GM23338 (cell line): ENCODE data around the gene IMMP2L. TPM values are rescaled to one million over a fixed set of nuclear protein-coding genes. Genes with fewer than 3 reads are reported as not detected.

Experiments used
- ATAC-seq: fragments of 200-7000 bp; cut with Tn5 transposase; 3 replicates; pipeline ENCODE4 v1.9.1; 2020
- DNase-seq: peaks from one replicate; pipeline ENCODE4 v3.0.0-alpha.2; 2015; ENCODE audit warnings: low spot score
- H2AFZ ChIP-seq: fragments of 200-600 bp; sonication (generic); 2 replicates; pipeline ENCODE4 v1.8.0; 2016; ENCODE audit warnings: antibody characterized with exemption, mild to moderate bottlenecking, moderate library complexity
- H3F3A ChIP-seq: fragments of 200-600 bp; sonication (generic); replicated peaks from 2 replicates; pipeline ENCODE4 v1.8.0; 2017; ENCODE audit warnings: antibody characterized with exemption, mixed run types, low read depth
- H3K27ac ChIP-seq: fragments of 200-600 bp; sonication (generic); 2 replicates; pipeline ENCODE4 v1.6.1; 2016; ENCODE audit warnings: low read depth
- H3K27me3 ChIP-seq: fragments of 200-600 bp; sonication (generic); 2 replicates; pipeline ENCODE4 v1.8.0; 2016; ENCODE audit warnings: mild to moderate bottlenecking, mixed run types, moderate library complexity; ENCODE audit not compliant: insufficient read depth
- H3K36me3 ChIP-seq: fragments of 200-600 bp; sonication (generic); 2 replicates; pipeline ENCODE4 v1.8.0; 2016; ENCODE audit warnings: mild to moderate bottlenecking; ENCODE audit not compliant: insufficient read depth
- H3K4me1 ChIP-seq: fragments of 200-600 bp; sonication (generic); 2 replicates; pipeline ENCODE4 v1.8.0; 2016; ENCODE audit warnings: mild to moderate bottlenecking, moderate library complexity; ENCODE audit not compliant: insufficient read depth
- H3K4me2 ChIP-seq: fragments of 200-600 bp; sonication (generic); 2 replicates; pipeline ENCODE4 v1.7.1; 2017; ENCODE audit warnings: mixed run types
- H3K4me3 ChIP-seq: fragments of 200-600 bp; sonication (generic); 2 replicates; pipeline ENCODE4 v1.6.1; 2016; ENCODE audit warnings: mixed run types
- H3K79me2 ChIP-seq: fragments of 200-600 bp; sonication (generic); replicated peaks from 2 replicates; pipeline ENCODE4 v1.8.0; 2017; ENCODE audit warnings: mild to moderate bottlenecking; ENCODE audit not compliant: insufficient read depth
- H3K9me2 ChIP-seq: fragments of 200-600 bp; sonication (generic); 2 replicates; pipeline ENCODE4 v1.8.0; 2017; ENCODE audit not compliant: insufficient read depth
- H4K20me1 ChIP-seq: fragments of 200-600 bp; sonication (generic); replicated peaks from 2 replicates; pipeline ENCODE4 v1.8.0; 2017; ENCODE audit warnings: mild to moderate bottlenecking; ENCODE audit not compliant: insufficient read depth
- H3K27ac Mint-ChIP-seq: 2 replicates; pipeline ENCODE4 v1.8.0; 2020; ENCODE audit warnings: inconsistent platforms, mild to moderate bottlenecking, moderate library complexity, mixed read lengths
- H3K27me3 Mint-ChIP-seq: 3 replicates; pipeline ENCODE4 v1.8.0; 2022; ENCODE audit warnings: low read depth, mild to moderate bottlenecking, moderate library complexity, mixed read lengths, inconsistent platforms; ENCODE audit not compliant: insufficient read depth, poor library complexity
- H3K36me3 Mint-ChIP-seq: 3 replicates; pipeline ENCODE4 v1.8.0; 2021; ENCODE audit warnings: low read depth, mild to moderate bottlenecking, inconsistent platforms, moderate library complexity, mixed read lengths
- H3K4me1 Mint-ChIP-seq: 3 replicates; pipeline ENCODE4 v1.8.0; 2020; ENCODE audit warnings: mild to moderate bottlenecking, inconsistent platforms, mixed read lengths
- H3K4me3 Mint-ChIP-seq: 3 replicates; pipeline ENCODE4 v1.8.0; 2021; ENCODE audit warnings: moderate library complexity, mild to moderate bottlenecking, inconsistent platforms, mixed read lengths
- H3K9me3 Mint-ChIP-seq: 3 replicates; pipeline ENCODE4 v1.8.0; 2020; ENCODE audit warnings: moderate library complexity, mild to moderate bottlenecking, inconsistent platforms, mixed read lengths
- POLR2AphosphoS5 ChIP-seq: IDR thresholded peaks from 2 replicates; pipeline ENCODE4 v1.6.1; 2016; ENCODE audit warnings: antibody characterized with exemption, low read depth
- STAT1 ChIP-seq: IDR thresholded peaks from one replicate; pipeline ENCODE4 v1.6.1; 2016; ENCODE audit warnings: antibody characterized with exemption; ENCODE audit not compliant: unreplicated experiment
- ZNF114 ChIP-seq: fragments of 250-450 bp; sonication (Bioruptor Pico); IDR thresholded peaks from 2 replicates; pipeline ENCODE4 v1.5.0; 2020; ENCODE audit warnings: mild to moderate bottlenecking, moderate library complexity
- ZNF331 ChIP-seq: fragments of 250-450 bp; sonication (Bioruptor Pico); IDR thresholded peaks from 2 replicates; pipeline ENCODE4 v1.5.0; 2020; ENCODE audit warnings: low read depth, mild to moderate bottlenecking, moderate library complexity
- polyA plus RNA-seq: library from polyadenylated mRNA; unstranded; fragments of >200 nt; fragmentation: Nextera tagmentation; extraction: Ambion mirVana; gene quantifications from 2 replicates; pipeline ENCODE4 v1.2.1, GENCODE V29; 2016
- total RNA-seq: library from RNA; depleted of rRNA; stranded (reverse); fragments of >200 nt; shearing (Covaris generic); gene quantifications from 2 replicates; pipeline ENCODE4 v1.2.3, GENCODE V29; 2014
- TF ChIP-seq, protein P1 (sequence below): fragments of 250-450 bp; sonication (Bioruptor Pico); IDR thresholded peaks from 2 replicates; pipeline ENCODE4 v1.5.0; 2020; ENCODE audit warnings: mild to moderate bottlenecking, moderate library complexity
- TF ChIP-seq, protein P2 (sequence below): IDR thresholded peaks from one replicate; pipeline ENCODE4 v1.6.1; 2018; ENCODE audit warnings: antibody characterized with exemption; ENCODE audit not compliant: unreplicated experiment
- TF ChIP-seq, protein P3 (sequence below): IDR thresholded peaks from 2 replicates; pipeline ENCODE4 v1.6.1; 2016; ENCODE audit warnings: antibody characterized with exemption
- TF ChIP-seq, protein P4 (sequence below), 2 experiments: fragments of 200-600 bp in 1 of 2; sonication (generic) in 1 of 2; conservative IDR thresholded peaks; 2 replicates each; pipeline versions ENCODE4 v1.5.1 to v1.6.1; 2016 to 2017; ENCODE audit warnings: antibody characterized with exemption in 2 of 2, low read depth in 2 of 2, mild to moderate bottlenecking in 2 of 2, moderate library complexity in 1 of 2

Gene IMMP2L
- total and polyA plus RNA-seq, 2 experiments from 2014 or later: 7.3 to 14.0 TPM

DNA sequence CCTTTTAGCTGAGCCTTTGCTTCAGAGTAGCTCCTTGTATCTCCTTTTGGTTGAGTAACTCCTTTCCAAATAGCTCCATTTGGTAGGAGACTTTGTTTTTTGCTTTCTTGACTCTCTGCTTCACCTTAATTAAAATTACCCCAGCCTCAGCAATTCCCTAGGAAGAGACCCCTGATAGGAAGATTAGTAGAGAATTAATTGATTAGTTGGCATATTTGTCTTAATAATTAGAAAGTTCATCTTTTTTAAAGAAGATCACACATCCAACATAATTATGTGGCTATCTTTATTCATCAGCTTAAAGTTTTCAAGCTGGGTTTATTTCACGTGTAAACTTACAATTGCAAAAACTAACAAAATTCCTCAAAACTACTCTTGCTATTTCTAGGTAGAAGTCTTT is 352.2 kb downstream of the IMMP2L start:
- peaks cover 2% of the 10 kb centered on the region for H3K27me3 Mint-ChIP-seq
- ATAC-seq (no peak), DNase-seq (no peak)
- Histone ChIP-seq H4K20me1 (no peaks in the 10 kb centered on the region), H3K79me2 (no peaks in the 10 kb centered on the region), H3K36me3 (no peaks in the 10 kb centered on the region), H3K4me2 (no peak overlapping the region), H3K27ac (no peak overlapping the region), H3K4me1 (0 out of 2 replicates have a peak, but pooled peaks cover 13% of the 10 kb centered on the region), H3K4me3 (no peak overlapping the region), H2AFZ (no peak overlapping the region), H3F3A (no peaks in the 10 kb centered on the region), H3K9me2 (no peaks in the 10 kb centered on the region), H3K27me3 (no peaks in the 10 kb centered on the region)
- peaks cover 7% of the 10 kb centered on the region for H3K4me1 Mint-ChIP-seq
- peaks cover 5% of the 10 kb centered on the region; the same call in 1 of the 3 replicates for H3K9me3 Mint-ChIP-seq
- TF ChIP-seq ZNF331 (CRISPR knock-in tag) (no peak), ZNF114 (CRISPR knock-in tag) (no peak)
- TF ChIP-seq, protein P1, sequence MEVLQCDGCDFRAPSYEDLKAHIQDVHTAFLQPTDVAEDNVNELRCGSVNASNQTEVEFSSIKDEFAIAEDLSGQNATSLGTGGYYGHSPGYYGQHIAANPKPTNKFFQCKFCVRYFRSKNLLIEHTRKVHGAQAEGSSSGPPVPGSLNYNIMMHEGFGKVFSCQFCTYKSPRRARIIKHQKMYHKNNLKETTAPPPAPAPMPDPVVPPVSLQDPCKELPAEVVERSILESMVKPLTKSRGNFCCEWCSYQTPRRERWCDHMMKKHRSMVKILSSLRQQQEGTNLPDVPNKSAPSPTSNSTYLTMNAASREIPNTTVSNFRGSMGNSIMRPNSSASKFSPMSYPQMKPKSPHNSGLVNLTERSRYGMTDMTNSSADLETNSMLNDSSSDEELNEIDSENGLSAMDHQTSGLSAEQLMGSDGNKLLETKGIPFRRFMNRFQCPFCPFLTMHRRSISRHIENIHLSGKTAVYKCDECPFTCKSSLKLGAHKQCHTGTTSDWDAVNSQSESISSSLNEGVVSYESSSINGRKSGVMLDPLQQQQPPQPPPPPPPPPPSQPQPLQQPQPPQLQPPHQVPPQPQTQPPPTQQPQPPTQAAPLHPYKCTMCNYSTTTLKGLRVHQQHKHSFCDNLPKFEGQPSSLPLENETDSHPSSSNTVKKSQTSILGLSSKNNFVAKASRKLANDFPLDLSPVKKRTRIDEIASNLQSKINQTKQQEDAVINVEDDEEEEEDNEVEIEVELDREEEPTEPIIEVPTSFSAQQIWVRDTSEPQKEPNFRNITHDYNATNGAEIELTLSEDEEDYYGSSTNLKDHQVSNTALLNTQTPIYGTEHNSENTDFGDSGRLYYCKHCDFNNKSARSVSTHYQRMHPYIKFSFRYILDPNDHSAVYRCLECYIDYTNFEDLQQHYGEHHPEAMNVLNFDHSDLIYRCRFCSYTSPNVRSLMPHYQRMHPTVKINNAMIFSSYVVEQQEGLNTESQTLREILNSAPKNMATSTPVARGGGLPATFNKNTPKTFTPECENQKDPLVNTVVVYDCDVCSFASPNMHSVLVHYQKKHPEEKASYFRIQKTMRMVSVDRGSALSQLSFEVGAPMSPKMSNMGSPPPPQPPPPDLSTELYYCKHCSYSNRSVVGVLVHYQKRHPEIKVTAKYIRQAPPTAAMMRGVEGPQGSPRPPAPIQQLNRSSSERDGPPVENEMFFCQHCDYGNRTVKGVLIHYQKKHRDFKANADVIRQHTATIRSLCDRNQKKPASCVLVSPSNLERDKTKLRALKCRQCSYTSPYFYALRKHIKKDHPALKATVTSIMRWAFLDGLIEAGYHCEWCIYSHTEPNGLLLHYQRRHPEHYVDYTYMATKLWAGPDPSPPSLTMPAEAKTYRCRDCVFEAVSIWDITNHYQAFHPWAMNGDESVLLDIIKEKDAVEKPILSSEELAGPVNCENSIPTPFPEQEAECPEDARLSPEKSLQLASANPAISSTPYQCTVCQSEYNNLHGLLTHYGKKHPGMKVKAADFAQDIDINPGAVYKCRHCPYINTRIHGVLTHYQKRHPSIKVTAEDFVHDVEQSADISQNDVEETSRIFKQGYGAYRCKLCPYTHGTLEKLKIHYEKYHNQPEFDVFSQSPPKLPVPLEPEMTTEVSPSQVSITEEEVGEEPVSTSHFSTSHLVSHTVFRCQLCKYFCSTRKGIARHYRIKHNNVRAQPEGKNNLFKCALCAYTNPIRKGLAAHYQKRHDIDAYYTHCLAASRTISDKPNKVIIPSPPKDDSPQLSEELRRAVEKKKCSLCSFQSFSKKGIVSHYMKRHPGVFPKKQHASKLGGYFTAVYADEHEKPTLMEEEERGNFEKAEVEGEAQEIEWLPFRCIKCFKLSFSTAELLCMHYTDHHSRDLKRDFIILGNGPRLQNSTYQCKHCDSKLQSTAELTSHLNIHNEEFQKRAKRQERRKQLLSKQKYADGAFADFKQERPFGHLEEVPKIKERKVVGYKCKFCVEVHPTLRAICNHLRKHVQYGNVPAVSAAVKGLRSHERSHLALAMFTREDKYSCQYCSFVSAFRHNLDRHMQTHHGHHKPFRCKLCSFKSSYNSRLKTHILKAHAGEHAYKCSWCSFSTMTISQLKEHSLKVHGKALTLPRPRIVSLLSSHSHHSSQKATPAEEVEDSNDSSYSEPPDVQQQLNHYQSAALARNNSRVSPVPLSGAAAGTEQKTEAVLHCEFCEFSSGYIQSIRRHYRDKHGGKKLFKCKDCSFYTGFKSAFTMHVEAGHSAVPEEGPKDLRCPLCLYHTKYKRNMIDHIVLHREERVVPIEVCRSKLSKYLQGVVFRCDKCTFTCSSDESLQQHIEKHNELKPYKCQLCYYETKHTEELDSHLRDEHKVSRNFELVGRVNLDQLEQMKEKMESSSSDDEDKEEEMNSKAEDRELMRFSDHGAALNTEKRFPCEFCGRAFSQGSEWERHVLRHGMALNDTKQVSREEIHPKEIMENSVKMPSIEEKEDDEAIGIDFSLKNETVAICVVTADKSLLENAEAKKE: no peak
- H3K4me3 Mint-ChIP-seq: no peak overlapping the region
- H3K36me3 Mint-ChIP-seq: peaks cover 7% of the 10 kb centered on the region; the same call in 2 of the 3 replicates
- H3K27ac Mint-ChIP-seq: peak overlapping the region; percentile 42; the same call in 1 of the 2 replicates

DNA sequence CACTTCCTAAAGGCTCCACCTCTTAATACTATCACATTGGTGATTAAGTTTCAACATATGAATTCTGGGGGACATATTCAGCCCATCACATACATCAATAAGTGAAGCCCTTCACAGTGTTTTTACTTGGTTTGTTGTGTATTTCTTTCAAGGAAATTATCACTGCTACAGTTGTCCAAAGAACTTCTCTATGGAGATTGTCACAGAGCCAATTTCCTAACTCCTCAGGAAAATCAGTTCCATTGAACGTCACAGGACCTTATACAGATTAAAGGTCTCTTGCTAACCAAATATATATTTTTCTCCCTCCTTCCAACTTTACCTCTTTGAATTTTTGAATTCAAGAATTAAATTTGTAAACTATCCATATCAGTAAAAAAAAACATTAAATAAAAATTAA is 357.0 kb downstream of the IMMP2L start:
- no peaks in the 10 kb centered on the region for H3K36me3 Mint-ChIP-seq
- TF ChIP-seq, protein P2, sequence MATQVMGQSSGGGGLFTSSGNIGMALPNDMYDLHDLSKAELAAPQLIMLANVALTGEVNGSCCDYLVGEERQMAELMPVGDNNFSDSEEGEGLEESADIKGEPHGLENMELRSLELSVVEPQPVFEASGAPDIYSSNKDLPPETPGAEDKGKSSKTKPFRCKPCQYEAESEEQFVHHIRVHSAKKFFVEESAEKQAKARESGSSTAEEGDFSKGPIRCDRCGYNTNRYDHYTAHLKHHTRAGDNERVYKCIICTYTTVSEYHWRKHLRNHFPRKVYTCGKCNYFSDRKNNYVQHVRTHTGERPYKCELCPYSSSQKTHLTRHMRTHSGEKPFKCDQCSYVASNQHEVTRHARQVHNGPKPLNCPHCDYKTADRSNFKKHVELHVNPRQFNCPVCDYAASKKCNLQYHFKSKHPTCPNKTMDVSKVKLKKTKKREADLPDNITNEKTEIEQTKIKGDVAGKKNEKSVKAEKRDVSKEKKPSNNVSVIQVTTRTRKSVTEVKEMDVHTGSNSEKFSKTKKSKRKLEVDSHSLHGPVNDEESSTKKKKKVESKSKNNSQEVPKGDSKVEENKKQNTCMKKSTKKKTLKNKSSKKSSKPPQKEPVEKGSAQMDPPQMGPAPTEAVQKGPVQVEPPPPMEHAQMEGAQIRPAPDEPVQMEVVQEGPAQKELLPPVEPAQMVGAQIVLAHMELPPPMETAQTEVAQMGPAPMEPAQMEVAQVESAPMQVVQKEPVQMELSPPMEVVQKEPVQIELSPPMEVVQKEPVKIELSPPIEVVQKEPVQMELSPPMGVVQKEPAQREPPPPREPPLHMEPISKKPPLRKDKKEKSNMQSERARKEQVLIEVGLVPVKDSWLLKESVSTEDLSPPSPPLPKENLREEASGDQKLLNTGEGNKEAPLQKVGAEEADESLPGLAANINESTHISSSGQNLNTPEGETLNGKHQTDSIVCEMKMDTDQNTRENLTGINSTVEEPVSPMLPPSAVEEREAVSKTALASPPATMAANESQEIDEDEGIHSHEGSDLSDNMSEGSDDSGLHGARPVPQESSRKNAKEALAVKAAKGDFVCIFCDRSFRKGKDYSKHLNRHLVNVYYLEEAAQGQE: no peak
- TF ChIP-seq, protein P3, sequence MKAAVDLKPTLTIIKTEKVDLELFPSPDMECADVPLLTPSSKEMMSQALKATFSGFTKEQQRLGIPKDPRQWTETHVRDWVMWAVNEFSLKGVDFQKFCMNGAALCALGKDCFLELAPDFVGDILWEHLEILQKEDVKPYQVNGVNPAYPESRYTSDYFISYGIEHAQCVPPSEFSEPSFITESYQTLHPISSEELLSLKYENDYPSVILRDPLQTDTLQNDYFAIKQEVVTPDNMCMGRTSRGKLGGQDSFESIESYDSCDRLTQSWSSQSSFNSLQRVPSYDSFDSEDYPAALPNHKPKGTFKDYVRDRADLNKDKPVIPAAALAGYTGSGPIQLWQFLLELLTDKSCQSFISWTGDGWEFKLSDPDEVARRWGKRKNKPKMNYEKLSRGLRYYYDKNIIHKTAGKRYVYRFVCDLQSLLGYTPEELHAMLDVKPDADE: no peak
- TF ChIP-seq, protein P4, sequence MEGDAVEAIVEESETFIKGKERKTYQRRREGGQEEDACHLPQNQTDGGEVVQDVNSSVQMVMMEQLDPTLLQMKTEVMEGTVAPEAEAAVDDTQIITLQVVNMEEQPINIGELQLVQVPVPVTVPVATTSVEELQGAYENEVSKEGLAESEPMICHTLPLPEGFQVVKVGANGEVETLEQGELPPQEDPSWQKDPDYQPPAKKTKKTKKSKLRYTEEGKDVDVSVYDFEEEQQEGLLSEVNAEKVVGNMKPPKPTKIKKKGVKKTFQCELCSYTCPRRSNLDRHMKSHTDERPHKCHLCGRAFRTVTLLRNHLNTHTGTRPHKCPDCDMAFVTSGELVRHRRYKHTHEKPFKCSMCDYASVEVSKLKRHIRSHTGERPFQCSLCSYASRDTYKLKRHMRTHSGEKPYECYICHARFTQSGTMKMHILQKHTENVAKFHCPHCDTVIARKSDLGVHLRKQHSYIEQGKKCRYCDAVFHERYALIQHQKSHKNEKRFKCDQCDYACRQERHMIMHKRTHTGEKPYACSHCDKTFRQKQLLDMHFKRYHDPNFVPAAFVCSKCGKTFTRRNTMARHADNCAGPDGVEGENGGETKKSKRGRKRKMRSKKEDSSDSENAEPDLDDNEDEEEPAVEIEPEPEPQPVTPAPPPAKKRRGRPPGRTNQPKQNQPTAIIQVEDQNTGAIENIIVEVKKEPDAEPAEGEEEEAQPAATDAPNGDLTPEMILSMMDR (conservative IDR thresholded peaks at IDR 0.05; ENCODE audit: low read depth in 2 of 2): no peak
- TF ChIP-seq STAT1 (no peak), ZNF114 (CRISPR knock-in tag) (no peak), POLR2AphosphoS5 (no peak)

More for the DNA sequence above, 357.0 kb downstream of the IMMP2L start:
- Histone ChIP-seq H3K27me3 (no peaks in the 10 kb centered on the region), H3K4me1 (no peaks in the 10 kb centered on the region), H3F3A (no peaks in the 10 kb centered on the region), H3K9me2 (no peaks in the 10 kb centered on the region), H2AFZ (no peak overlapping the region), H3K79me2 (no peaks in the 10 kb centered on the region), H4K20me1 (no peaks in the 10 kb centered on the region), H3K4me2 (no peak overlapping the region), H3K4me3 (no peak overlapping the region), H3K27ac (no peak overlapping the region), H3K36me3 (no peaks in the 10 kb centered on the region)
- Mint-ChIP-seq H3K9me3 (no peaks in the 10 kb centered on the region), H3K27me3 (no peaks in the 10 kb centered on the region), H3K27ac (no peak overlapping the region), H3K4me1 (peaks cover 2% of the 10 kb centered on the region; the same call in 2 of the 3 replicates), H3K4me3 (no peak overlapping the region)
- ATAC-seq (no peak), DNase-seq (no peak)
